ENCODE measurements around the gene TENT4A.
A peak's percentile ranks its signal among the peaks of the same experiment; 100 is the strongest.

TENT4A gene

DNA sequence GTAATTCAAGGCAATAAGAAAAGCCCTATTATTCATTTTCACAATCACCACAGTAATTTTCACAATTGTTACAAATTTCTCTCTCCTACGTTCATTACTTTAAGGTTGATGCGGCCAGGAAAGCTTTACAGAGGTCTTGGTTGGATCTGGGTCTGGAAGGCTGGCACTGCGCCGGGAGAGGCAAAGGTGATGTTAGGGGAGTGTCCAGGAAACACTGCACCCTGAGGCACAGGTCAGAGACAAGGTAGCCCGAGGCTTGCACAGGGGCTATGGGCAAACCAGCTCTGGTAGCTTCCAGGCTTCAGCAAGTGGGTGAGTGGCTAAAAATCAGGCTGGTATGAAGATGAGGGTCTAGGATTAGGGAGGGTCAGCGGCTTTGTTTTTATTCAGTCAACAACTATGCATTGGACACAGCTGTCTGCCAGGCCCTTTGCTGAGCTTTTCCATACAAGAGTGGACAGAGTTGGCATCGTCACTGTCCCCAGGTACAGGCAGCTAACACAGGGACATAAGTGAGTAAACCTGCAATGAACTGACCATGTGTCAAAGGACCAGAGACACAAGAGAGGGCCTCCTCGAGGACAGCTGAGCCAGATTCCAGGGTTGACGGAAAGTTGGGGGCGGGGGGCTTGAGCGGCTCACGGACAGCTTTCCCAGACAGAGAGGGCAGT is 12.4 kb upstream of the TENT4A start:
- no peak for DNase-seq (ENCODE audit: low read depth)

DNA sequence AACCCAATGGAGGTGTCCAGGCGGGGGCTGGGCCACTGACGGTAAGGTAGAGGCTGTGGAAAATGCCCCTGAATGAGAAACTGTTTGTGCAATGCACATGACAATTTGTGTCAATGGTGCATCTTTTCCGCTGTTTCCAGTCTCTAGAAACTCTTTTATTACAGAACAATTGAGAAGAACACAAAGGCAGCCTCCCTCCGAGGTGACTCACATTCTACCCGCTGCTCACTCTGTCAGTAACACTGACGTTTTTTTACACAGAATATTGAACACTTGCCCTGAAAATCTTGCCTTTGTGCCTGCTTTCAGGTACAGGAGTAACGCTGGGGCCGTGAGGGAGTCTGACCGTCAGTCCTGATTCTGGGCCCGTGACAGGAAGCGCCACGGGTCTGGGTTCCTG is 11.7 kb upstream of the TENT4A start:
- no peak for DNase-seq (ENCODE audit: low read depth)

DNA sequence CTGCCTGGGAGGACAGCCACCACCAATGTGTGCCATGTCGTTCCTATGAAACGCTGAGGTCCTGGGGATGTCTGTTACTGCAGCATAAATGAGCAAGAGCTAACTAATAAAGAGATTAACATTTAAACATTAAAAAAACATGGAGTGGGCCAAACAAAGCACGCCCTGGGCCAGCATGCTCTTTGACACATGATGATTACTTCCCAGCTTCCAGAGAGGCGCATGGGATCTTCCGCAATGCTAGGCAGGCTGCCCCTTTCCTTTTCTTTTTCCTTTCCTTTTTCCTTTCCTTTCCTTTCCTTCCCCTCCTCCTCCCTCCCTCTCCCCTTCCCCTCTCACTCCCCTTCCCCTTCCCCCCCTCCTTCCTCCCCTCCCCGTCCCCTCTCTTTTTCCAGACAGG is 10.6 kb upstream of the TENT4A start:
- no peak for DNase-seq (ENCODE audit: low read depth)

DNA sequence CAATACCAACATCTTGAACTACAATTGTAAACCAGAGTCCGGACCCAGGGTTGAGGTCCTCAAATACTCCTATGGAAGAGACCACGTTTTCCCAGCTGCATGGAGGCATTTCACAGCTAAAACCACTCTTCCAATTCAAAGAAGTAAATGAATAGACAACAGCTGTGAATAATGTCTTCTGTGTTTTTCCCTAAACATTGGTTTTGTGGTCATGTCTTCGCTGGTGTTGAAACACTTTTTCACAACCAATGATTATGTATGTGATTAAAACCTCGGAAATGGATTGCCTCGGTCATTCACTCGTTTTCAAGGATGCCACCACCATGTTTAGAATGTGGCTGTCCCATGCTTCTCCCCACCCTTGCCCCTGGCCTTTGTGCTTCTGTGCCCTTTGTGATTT is 9.4 kb upstream of the TENT4A start:
- no peak for DNase-seq (ENCODE audit: low read depth)

DNA sequence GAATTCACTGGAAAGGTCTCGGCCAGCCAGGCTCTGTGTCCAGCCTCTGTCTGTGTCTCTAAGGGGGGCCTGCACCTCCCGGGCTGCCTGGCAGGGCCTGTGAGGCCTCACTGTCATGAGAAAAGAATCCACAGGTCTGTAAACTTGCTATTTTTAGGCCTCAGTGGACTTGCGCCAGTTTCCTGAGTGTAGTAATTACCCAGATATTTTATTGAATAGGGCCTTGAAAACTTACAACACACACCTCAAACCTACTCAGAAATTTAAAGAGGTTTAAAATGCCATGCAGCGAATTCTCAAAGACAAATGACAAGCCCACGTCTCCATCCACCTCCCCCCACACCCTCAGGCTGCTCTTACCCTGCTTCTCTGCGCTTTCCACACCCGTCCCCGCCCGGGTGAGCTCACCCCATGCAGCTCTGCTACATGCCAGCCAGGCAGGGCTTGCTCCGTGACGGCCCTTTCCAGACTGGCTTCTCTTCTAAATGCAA is 8.8 kb upstream of the TENT4A start:
- no peak for DNase-seq (ENCODE audit: low read depth)

DNA sequence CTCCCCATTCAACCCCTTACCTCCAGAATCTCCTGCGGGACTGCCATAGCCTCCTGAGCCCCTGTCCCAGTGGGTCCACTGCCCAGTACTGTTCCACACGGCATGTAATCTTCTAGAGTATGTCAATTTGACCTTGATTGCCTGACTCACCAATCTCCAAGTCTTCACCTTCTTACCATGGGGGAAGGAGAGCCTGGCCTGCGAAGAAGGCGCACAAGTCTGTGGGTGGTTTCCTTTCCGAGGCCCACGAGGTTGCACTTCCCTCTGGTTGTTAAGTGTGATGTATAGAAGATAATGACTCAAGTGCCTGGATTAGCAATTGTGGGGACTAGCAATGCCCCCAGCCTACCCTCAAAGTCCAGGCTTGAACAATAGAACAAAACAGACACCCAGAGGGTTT is 8.1 kb upstream of the TENT4A start:
- DNase-seq (ENCODE audit: low read depth): no peak

DNA sequence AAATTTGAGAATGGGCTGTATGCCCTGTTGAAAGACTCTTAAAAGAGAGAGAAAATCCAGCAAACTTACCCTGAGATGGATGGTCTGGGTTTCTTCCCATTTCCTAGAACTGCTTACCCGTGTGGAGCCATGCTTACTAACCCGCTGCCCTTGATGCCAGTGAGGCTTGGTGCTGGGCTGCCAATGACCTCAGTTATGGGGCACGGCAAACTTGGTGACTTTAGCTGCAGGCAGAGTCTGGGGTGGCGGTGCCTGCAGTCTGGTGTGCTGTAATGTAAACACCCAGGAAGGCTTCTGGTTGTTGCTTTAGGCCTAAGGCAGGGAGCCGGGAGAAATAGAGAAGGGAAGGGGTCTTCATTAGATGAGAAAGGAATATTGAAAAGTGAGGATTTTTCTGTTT is 7.3 kb upstream of the TENT4A start:
- DNase-seq (ENCODE audit: low read depth): no peak

DNA sequence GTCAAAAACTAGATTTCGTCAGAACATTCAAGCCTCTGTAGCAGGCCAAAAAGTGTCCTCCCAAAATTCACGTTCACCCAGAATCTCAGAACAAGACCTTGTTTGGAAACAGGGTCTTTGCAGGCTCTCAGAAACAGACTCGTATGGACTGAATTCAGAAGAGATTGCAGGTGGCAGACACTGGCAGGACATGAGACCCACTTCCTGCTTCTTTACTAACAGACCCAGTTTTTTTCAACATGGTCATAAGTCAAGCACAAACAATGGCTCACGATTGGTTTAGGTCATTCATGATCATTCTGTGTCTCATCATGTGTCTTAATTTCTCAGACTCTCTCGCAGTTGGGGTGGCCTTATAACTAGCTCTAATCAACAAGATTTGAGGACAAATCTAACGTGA is 5.4 kb upstream of the TENT4A start:
- no peak for DNase-seq (ENCODE audit: low read depth)

DNA sequence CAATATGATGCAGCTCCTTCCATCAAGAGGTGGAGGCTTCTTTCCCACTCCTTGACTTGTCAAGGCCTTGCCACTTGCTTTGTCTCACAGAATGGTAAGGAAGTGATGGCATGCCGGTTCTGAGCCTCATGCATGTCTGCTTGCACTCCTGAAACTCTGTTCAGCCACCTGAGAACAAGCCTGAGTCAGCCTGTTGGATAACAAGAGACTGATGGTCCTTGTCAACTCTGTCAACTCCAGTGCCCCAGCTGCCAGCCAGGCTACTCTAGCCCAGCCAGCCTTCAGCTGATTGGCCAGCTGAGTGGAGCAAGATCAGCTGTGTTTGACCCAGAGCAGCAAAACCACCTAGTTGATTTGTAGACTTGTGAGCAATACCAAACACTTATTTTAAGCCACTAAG is 4.4 kb upstream of the TENT4A start:
- DNase-seq (ENCODE audit: low read depth): no peak

DNA sequence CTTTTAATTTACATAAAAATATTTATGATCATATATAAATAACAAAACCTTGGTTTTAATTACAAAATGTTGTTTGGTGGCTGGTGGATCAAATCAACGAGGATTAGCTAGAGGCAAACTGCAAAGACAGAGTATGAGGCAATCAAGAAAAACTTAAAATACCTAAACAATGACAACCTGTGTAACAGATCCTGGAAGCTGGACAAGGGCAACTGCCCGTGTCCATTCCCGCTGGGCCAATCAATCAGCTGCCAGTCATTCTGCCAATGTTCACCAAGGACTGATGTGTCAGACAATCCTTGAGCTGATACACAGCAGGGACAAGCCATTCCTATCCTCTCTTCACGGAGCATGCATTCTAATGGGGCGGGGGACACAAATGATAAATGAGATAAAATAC is 3.2 kb upstream of the TENT4A start:
- no peak for DNase-seq (ENCODE audit: low read depth)

DNA sequence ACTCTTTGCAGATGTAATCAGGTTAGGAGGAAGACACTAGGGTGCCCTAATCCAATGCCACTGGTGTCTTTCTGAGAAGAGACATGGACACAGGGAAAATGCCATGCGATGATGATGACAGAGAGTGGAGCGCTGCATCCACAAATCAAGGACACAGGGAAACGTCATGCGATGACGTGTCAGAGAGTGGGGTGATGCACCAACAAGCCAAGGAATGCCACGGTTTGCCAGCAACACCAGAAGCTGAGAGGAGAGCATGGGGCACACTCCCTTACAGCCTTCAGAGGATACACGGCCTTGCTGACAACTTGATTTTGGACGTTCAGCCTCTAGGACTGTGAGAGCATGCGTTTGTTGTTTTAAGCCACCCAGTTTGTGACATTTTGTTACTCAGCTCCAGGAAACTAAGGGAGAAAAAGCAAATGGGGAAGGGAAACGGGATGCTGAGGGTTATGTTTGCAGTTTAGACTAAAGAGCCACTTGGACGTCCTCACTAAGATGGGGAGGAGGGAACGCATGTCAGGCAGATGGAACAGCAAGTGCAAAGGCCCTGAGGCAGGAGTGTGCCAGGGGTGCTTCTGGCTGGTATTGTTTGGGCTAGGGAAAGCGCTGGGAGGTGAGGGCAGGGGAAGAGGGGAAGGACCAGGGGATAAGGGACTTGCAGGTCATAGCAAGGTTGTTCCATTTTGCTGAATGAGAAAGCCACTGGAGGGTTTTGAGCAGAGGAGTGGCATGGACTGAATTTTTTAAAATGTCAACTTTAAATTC is 2.5 kb upstream of the TENT4A start:
- DNase-seq (ENCODE audit: low read depth): no peak

DNA sequence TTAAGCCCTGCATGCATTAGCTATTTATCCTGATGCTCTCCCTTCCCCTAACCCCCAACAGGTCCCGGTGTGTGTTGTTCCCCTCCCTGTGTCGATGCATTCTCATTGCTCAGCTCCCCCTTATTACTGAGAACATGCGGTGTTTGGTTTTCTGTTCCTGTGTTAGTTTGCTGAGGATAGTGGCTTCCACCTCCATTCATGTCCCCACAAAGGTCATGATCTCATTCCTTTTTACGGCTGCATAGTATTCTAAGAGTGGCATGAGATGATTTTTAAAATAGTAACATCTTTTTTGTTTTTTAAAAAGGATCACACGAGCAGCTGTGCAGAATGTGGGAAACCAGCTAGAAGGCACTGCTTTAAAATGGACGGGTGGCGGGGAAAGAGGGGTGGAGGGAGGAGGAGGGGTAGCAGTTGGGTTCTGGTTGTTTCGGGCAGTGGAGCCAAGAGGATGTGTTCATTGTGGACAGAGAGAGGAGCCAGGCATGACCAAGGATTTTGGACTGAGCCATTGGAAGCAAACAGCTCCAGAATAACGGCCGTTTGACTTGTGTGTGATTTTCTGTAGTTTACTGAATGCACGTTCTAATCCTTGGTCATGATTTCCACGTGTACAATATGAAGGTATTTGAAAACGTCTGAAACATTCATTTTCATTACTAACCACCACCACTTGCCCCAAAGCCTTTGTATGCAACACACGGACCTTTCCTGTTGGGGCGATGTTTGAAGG is 1.7 kb upstream of the TENT4A start:
- DNase-seq (ENCODE audit: low read depth): no peak

DNA sequence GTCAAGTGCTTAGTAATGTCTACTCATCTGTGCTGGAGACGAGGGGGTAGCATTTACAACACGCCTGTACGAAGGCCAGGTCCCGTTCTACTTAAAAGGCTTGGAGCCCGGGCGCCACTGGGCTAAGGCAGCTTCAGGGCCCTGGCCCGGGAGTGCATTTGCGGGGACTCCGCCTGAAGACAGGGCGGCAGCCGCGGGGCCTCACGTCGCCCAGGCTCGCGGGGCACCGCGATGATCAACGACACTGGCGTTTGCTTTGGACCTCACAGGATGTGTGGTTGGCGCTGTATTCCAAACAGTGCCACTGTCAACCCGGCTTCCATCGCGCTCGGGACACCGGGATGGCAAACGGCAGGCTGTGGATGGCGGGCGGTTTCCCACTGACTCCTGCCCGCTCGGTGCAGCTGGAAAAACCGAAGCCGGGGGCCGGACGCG is 1.1 kb upstream of the TENT4A start:
- no peak for DNase-seq (ENCODE audit: low read depth)

DNA sequence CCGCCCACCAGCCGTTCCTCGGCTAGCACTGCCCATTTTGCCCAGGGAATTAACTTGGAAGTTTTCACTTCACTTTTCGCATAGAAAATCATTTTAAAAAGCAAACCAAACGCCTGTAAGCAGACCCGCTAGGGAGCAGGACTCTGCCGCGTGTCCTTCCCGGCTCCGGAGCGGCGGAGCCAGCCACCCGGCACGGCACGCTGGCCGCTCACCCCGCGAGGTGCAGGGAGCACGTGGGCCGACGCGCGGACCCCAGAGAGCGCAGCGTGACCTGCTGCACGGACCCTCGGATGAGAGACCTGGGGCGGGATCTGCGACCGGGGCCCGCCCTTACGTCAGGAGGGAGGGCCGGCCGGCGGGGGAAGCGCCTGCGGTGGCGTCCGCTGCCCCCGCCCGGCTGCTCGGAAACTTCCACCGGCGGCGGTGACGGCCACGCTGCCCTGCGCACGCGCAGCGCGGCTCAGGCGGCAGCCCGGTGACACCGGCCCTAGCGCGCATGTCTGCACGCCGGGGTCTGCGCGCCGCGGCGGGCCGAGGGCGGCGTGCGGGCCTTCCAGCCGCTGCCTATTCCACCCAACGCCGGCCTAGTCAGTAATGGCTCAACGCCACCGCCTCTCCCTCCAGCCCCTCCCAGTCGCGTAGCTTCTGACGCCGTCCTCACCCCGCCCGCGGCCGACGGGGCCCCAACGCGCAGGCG is 507 bp upstream of the TENT4A start:
- peak; percentile 88 for DNase-seq (ENCODE audit: low read depth)

DNA sequence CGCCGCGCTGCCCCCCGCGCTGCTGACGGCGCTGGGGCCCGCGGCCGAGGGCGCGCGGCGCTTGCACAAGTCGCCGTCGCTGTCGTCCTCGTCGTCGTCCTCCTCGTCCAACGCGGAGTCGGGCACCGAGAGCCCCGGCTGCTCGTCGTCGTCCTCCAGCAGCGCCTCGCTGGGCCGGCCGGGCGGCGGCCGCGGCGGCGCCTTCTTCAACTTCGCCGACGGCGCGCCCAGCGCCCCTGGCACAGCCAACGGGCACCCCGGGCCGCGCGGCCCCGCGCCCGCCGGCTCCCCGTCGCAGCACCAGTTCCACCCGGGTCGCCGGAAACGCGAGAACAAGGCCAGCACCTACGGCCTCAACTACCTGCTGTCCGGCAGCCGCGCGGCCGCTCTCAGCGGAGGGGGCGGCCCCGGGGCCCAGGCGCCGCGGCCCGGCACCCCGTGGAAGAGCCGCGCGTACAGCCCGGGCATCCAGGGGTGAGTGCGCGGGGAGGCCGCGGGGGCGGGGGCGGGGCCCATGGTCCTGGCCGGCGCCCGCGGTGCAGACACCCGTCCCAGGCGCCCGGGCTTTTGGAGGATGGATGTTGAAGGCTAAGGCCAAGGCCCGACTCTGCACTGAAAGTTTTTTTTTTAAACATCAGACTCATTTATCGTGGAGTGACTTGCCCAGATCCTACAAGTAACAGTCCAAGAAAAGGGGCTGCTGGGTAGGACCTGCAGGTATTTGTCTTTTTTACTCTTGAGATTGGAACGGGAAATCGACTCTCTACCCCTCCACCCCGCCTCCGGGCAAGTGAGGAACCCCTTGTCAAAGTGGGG is 1.2 kb downstream of the TENT4A start:
- no peak for DNase-seq (ENCODE audit: low read depth)

DNA sequence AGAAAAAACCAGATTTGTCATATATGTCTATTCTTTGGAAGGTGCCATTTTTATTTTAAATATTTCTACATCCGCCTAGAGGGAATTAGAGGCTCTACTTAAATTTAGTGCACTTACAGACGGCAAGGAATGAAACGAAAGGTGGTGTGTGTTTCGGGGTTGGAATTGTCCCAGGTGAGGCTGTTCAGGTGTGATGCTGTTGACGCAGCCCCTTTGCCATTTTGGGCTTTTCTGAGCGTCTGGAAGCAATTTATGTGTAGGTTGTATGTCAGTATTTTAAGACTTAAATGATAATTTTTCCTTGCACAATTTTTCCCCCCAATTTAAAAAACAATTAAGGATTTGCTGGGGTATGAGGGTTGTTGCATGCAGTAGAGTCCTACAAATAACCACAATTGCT is 2.0 kb downstream of the TENT4A start:
- DNase-seq (ENCODE audit: low read depth): no peak

DNA sequence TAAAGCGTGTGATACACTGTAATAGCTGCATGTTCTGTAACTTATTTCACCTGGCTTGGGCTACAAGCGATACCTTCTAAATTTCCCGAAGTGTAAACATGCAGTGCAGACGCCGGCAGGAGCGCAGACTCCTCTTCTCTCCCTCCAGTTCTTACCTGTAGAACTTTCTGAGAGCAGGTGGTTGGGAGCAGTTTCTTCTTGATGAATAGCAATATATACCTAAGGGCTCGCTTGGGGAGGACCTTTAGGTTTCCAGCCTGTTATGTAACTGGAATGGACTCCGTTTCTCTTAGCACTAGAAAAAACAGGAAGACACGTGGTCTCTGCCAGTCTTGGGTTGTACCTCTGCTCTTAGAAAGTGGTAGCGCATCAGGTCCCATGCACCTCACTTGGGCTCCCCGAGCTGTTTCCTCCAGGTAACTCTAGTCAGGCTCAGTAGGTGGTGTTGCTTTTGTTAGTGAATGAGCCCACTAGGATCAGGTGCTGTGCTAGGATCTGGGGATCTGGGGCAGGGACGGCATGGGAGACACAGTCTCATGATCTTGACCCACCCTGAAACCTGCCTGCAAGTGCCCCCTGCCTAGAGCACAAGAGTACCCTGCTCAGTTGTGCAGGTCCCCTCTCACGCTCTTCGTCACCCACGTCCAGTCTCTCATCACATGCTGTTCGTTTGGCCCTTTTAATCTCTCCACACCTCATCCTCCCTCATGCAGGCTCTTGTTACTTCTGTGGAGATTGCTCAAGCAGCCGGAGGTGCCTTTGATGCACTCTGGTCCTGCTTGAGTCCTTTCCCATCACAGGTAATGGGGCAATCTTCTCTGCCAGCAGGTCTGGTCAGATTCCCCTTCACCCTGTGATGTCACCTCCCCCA is 2.8 kb downstream of the TENT4A start:
- no peak for DNase-seq (ENCODE audit: low read depth)

DNA sequence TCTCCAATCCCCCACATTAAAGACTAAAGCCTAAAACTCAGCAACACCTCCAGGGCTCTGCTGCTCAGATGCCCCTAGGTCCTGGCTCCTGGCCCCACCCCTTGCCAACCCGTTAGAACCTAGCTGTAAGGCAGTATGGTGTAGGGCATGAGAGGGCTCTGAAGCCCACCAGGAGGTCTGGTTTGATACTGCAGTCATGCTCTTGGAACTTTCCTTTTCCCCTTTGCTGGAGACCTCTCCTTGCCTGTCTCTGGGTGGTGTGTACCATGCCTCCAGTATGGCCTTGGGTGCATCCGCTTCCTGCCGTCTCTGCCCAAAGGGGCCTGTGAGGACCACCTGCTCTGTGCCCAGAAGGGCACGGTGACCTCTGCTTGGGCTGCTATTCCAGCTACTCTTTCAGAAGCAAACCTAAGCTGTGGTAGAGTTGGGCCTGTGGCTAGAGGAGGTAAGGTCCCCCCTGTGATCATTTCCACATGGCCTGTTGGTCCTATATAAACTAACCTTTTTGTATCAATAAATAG is 3.5 kb downstream of the TENT4A start:
- no peak for DNase-seq (ENCODE audit: low read depth)

DNA sequence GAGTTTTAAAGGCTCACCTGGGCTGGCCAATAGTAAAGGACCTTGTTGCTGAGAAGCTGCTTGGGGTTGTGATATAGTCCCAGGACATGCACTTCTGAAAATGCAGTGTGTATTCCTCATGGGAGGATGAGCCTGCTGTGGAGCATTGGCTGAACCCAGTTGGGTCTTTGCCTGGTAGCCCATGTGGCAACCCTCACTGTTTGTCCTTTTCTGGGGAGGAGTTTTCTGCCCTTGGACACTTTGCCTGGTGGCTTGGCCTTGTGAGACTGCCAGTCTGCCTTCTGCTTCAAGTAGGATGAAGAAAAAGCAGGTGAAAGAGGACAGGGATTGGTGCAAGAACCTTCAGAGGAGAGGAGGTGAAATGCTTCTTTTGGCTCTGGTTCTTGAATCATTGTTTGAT is 4.0 kb downstream of the TENT4A start:
- DNase-seq (ENCODE audit: low read depth): no peak

DNA sequence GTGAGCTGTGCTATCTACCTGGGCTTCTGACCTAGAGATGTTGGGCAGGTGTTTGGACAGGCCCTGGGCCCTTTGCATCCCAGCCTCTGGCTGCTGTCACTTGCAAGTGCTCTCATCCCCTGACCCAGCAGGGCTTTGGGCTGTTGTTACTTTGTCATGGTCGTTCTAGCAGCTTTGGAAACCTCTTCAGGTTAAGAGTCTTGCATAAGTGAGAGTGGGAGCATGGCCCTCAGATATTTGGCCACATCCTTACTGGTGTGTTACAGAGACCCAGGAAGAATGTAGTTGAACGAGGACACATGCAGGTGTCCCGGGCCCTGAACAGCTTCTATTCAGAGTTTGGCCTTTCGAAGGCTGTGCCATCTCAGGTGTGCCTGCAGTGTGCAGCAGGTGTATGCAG is 4.5 kb downstream of the TENT4A start:
- no peak for DNase-seq (ENCODE audit: low read depth)

Measured in CMK (cell line).